IMR-90 (cell line): ENCODE data around the gene CTSO. TPM values are rescaled to one million over a fixed set of nuclear protein-coding genes. Genes with fewer than 3 reads are reported as not detected.

Experiments
- ATAC-seq: fragments of 200-7000 bp; cut with Tn5 transposase; 2 replicates; pipeline ENCODE4 v1.9.1; 2020; ENCODE audit warnings: low read depth, mild to moderate bottlenecking, moderate library complexity
- BruUV-seq: library from RNA; stranded (reverse); fragments of 400-500 nt; replicated peaks from 2 replicates; lab custom pipeline; 2021; lab: Mats Ljungman, UMichigan
- CTCF ChIA-PET: fragments of 300-600 bp; formaldehyde crosslinking; extraction: SDS; loops from one replicate; lab custom pipeline; 2021; ENCODE audit warnings: antibody characterized with exemption; lab: Yijun Ruan, JAX
- POLR2A ChIA-PET: fragments of 300-600 bp; sonication (Branson Sonifier 250); formaldehyde crosslinking; loops from one replicate; lab custom pipeline; 2022; ENCODE audit warnings: antibody characterized with exemption; ENCODE audit not compliant: unreplicated experiment; lab: Charles Lee
- DNase-seq: peaks from one replicate; pipeline ENCODE4 v3.0.0; 2013
- H2AFZ ChIP-seq: replicated peaks from 2 replicates; pipeline ENCODE3; 2013; ENCODE audit warnings: low read length, mild to moderate bottlenecking; ENCODE audit not compliant: poor library complexity
- H2AK5ac ChIP-seq: 2 replicates; pipeline ENCODE4 v1.6.1; 2013; ENCODE audit warnings: low read depth, low read length, inconsistent platforms
- H2AK9ac ChIP-seq: replicated peaks from 2 replicates; pipeline ENCODE3; 2013; ENCODE audit warnings: mild to moderate bottlenecking, low read depth, low read length, moderate library complexity; ENCODE audit not compliant: poor library complexity
- H2BK120ac ChIP-seq: 2 replicates; pipeline ENCODE4 v1.6.1; 2013; ENCODE audit warnings: low read depth, low read length, inconsistent platforms
- H2BK15ac ChIP-seq: 3 replicates; pipeline ENCODE4 v1.6.1; 2013; ENCODE audit warnings: low read depth, low read length, inconsistent platforms
- H2BK20ac ChIP-seq: 2 replicates; pipeline ENCODE4 v1.6.1; 2013; ENCODE audit warnings: low read depth, mild to moderate bottlenecking, inconsistent platforms, low read length, moderate library complexity
- H2BK5ac ChIP-seq: 2 replicates; pipeline ENCODE4 v1.6.1; 2013; ENCODE audit warnings: mild to moderate bottlenecking, low read depth, low read length, inconsistent platforms; ENCODE audit not compliant: poor library complexity, severe bottlenecking
- H3K14ac ChIP-seq: replicated peaks from 2 replicates; pipeline ENCODE4 v1.6.1; 2013; ENCODE audit warnings: low read depth, low read length, inconsistent platforms
- H3K18ac ChIP-seq: 2 replicates; pipeline ENCODE4 v1.6.1; 2013; ENCODE audit warnings: low read depth, low read length, control low read depth
- H3K23ac ChIP-seq: 2 replicates; pipeline ENCODE4 v1.6.1; 2013; ENCODE audit warnings: low read depth, low read length, inconsistent platforms
- H3K27ac ChIP-seq: 2 replicates; pipeline ENCODE4 v1.5.1; 2013; ENCODE audit warnings: mild to moderate bottlenecking, control low read depth, low read length; ENCODE audit not compliant: insufficient read depth
- H3K27me3 ChIP-seq: 2 replicates; pipeline ENCODE4 v1.6.1; 2013; ENCODE audit warnings: low read length; ENCODE audit not compliant: control insufficient read depth, insufficient read depth
- H3K36me3 ChIP-seq: 2 replicates; pipeline ENCODE4 v1.6.1; 2013; ENCODE audit warnings: low read length, mixed read lengths; ENCODE audit not compliant: control insufficient read depth, insufficient read depth
- H3K4ac ChIP-seq: 2 replicates; pipeline ENCODE4 v1.6.1; 2013; ENCODE audit warnings: low read depth, low read length, inconsistent platforms
- H3K4me1 ChIP-seq: 2 replicates; pipeline ENCODE4 v1.6.1; 2013; ENCODE audit warnings: low read length, mixed read lengths; ENCODE audit not compliant: control insufficient read depth, insufficient read depth
- H3K4me2 ChIP-seq: 2 replicates; pipeline ENCODE4 v1.6.1; 2013; ENCODE audit warnings: low read depth, mild to moderate bottlenecking, control low read depth, low read length, moderate library complexity
- H3K4me3 ChIP-seq: 2 replicates; pipeline ENCODE4 v1.5.1; 2013; ENCODE audit warnings: low read depth, mild to moderate bottlenecking, control low read depth, low read length, moderate library complexity; ENCODE audit not compliant: insufficient read depth
- H3K56ac ChIP-seq: 2 replicates; pipeline ENCODE4 v1.6.1; 2013; ENCODE audit warnings: low read length, inconsistent platforms; ENCODE audit not compliant: insufficient read depth; ENCODE audit errors: extremely low read depth
- H3K79me1 ChIP-seq, 2 experiments: 2 replicates each; pipeline ENCODE4 v1.6.1; 2013; ENCODE audit warnings: low read length in 2 of 2, inconsistent platforms in 1 of 2, low read depth in 1 of 2
- H3K9ac ChIP-seq: 2 replicates; pipeline ENCODE4 v1.6.1; 2013; ENCODE audit warnings: low read depth, low read length, control low read depth
- H3K9me1 ChIP-seq: 2 replicates; pipeline ENCODE4 v1.6.1; 2013; ENCODE audit warnings: low read length, inconsistent platforms; ENCODE audit not compliant: insufficient read depth
- H3K9me3 ChIP-seq: 2 replicates; pipeline ENCODE4 v1.6.1; 2013; ENCODE audit warnings: low read length; ENCODE audit not compliant: control insufficient read depth, insufficient read depth
- H4K20me1 ChIP-seq: 2 replicates; pipeline ENCODE4 v1.6.1; 2013; ENCODE audit warnings: low read length, inconsistent platforms; ENCODE audit not compliant: insufficient read depth
- H4K5ac ChIP-seq: 2 replicates; pipeline ENCODE4 v1.6.1; 2013; ENCODE audit warnings: mild to moderate bottlenecking, low read depth, low read length, control low read depth
- H4K8ac ChIP-seq, 2 experiments: 2 replicates each; pipeline ENCODE4 v1.6.1; 2013; ENCODE audit warnings: low read depth in 2 of 2, low read length in 2 of 2, control low read depth in 1 of 2, inconsistent platforms in 1 of 2
- H4K91ac ChIP-seq: 2 replicates; pipeline ENCODE4 v1.6.1; 2013; ENCODE audit warnings: low read depth, low read length, inconsistent platforms; ENCODE audit not compliant: insufficient read depth
- CEBPB ChIP-seq: IDR thresholded peaks from 2 replicates; pipeline ENCODE4 v1.6.1; 2012; ENCODE audit warnings: low read depth, low read length, improper control_type of control experiment
- ELK1 ChIP-seq: fragments of 150-350 bp; IDR thresholded peaks from 2 replicates; pipeline ENCODE4 v1.6.1; 2016; ENCODE audit warnings: low read depth, mild to moderate bottlenecking, low read length, moderate library complexity, borderline replicate concordance
- MXI1 ChIP-seq: IDR thresholded peaks from 2 replicates; pipeline ENCODE4 v1.6.1; 2012; ENCODE audit warnings: low read depth, mild to moderate bottlenecking, low read length, moderate library complexity, borderline replicate concordance
- POLR2A ChIP-seq: IDR thresholded peaks from 2 replicates; pipeline ENCODE4 v1.6.1; 2012; ENCODE audit warnings: mild to moderate bottlenecking, low read depth, low read length
- RFX5 ChIP-seq: IDR thresholded peaks from 2 replicates; pipeline ENCODE4 v1.8.0; 2012; ENCODE audit warnings: low read depth, mild to moderate bottlenecking, low read length, moderate library complexity
- WGBS, 2 experiments: methylation state at CpG; one replicate each; pipeline versions ENCODE4 v1.1.5 to v1.1.7; 2013; ENCODE audit warnings: missing lambda C conversion rate in 2 of 2; ENCODE audit not compliant: insufficient read length in 1 of 2; ENCODE audit errors: extremely low coverage in 2 of 2; 5-methylcytosine and 5-hydroxymethylcytosine counted together
- dilution Hi-C: fragments of 300-500 bp; cut with HindIII; formaldehyde crosslinking; loops from one replicate; pipeline ENCODE4 v1.14.3; 2018; ENCODE audit warnings: low sequenced_read_pairs; ENCODE audit not compliant: unreplicated experiment
- in situ Hi-C: fragments of 300-500 bp; cut with MboI; formaldehyde crosslinking; loops from 3 replicates; pipeline ENCODE4 v1.14.3; 2019; ENCODE audit warnings: low sequenced_read_pairs, inconsistent platforms, mixed read lengths
- intact Hi-C: fragments of 100-400 bp; cut with micrococcal nuclease; formaldehyde crosslinking; loops from 2 replicates; pipeline ENCODE4 v1.10.0; 2022
- polyA plus RNA-seq, 3 experiments: library from polyadenylated mRNA; depleted of rRNA; stranded (reverse); fragments of >200 nt; gene quantifications; 2 replicates each; pipeline ENCODE4 v1.2.3, GENCODE V29; 2012; ENCODE audit warnings: low replicate concordance in 1 of 3
- total RNA-seq: library from RNA; depleted of rRNA; stranded (reverse); fragments of >200 nt; gene quantifications from 2 replicates; pipeline ENCODE4 v1.2.3, GENCODE V29; 2012

Gene CTSO
- total and polyA plus RNA-seq, 2 of the 4 experiments (the other 2 are of a cell fraction) = 2.9 to 3.9 TPM

- Histone ChIP-seq H2AK9ac (no peak overlapping the region), H3K27me3 (no peaks in the 10 kb centered on the region), H4K8ac (no peak overlapping the region), H4K20me1 (no peaks in the 10 kb centered on the region), H3K18ac (no peak overlapping the region), H3K56ac (no peak overlapping the region), H2BK15ac (no peak overlapping the region), H3K27ac (no peak overlapping the region), H3K23ac (no peak overlapping the region), H3K4ac (no peak overlapping the region), H2BK5ac (no peak overlapping the region), H3K79me1 (no peaks in the 10 kb centered on the region), H3K4me1 (no peaks in the 10 kb centered on the region), H3K9ac (no peak overlapping the region), H3K14ac (no peak overlapping the region), H4K5ac (no peak overlapping the region), H2BK20ac (no peak overlapping the region), H3K4me3 (no peak overlapping the region), H3K9me3 (0 out of 2 replicates have a peak, but pooled peaks cover 1% of the 10 kb centered on the region), H2BK120ac (no peak overlapping the region), H3K4me2 (no peak overlapping the region), H3K36me3 (no peaks in the 10 kb centered on the region), H4K91ac (no peak overlapping the region), H2AFZ (no peak overlapping the region), H2AK5ac (no peak overlapping the region), H3K9me1 (no peaks in the 10 kb centered on the region)
- WGBS, 2 experiments = 39% methylated on average over 2 of the region's 2 CpGs; no CpG with 5 or more reads in 1 of the 2 experiments
- ChIA-PET POLR2A (no interaction called here), CTCF (no interaction called here)
- no TSS peak for BruUV-seq
- dilution Hi-C loops (no loop called here), in situ Hi-C loops (no loop called here), intact Hi-C loops (no loop called here)
- DNase-seq = no peak
- no peak for TF ChIP-seq RFX5
- no peak for TF ChIP-seq ELK1
- no peak for TF ChIP-seq CEBPB
- TF ChIP-seq POLR2A = no peak
- TF ChIP-seq MXI1 = no peak
- no peak for ATAC-seq
Observed at GRCh38 chr4:155878611-155879010, 75.1 kb downstream of the CTSO start.
